ENCODE results near the gene CRB1. TPM values are rescaled to one million over a fixed set of nuclear protein-coding genes. Genes with fewer than 3 reads are reported as not detected.

The CRB1 gene
- total and polyA plus RNA-seq, 2 experiments from 2014 or later, result 0.27 to 0.56 TPM

GRCh38 chr1:197510691-197511378, 242.8 kb downstream of the CRB1 start:
- H3K4me2 ChIP-seq, result no peak overlapping the region
- peaks cover 12% of the 10 kb centered on the region; the same call in 1 of the 2 replicates for H3K4me1 ChIP-seq (ENCODE audit: insufficient read depth)
- no peaks in the 10 kb centered on the region for H3K79me2 ChIP-seq (replicated peaks; ENCODE audit: insufficient read depth)
- Mint-ChIP-seq H3K27me3 (ENCODE audit: insufficient read depth, low read depth, poor library complexity) (no peaks in the 10 kb centered on the region), H3K27ac (no peak overlapping the region; the same call in 1 of the 2 replicates), H3K4me1 (peaks cover 7% of the 10 kb centered on the region; the same call in 2 of the 3 replicates), H3K4me3 (no peak overlapping the region), H3K9me3 (no peaks in the 10 kb centered on the region), H3K36me3 (ENCODE audit: low read depth) (no peaks in the 10 kb centered on the region)
- TF ChIP-seq ZNF331 (CRISPR knock-in tag; IDR thresholded peaks at IDR 0.05; ENCODE audit: low read depth) (no peak), STAT1 (IDR thresholded peaks at IDR 0.05; ENCODE audit: unreplicated experiment) (no peak), ZNF114 (CRISPR knock-in tag; IDR thresholded peaks at IDR 0.05) (no peak), EZH2phosphoT487 (IDR thresholded peaks at IDR 0.05; ENCODE audit: unreplicated experiment) (no peak), REST (IDR thresholded peaks at IDR 0.05; ENCODE audit: unreplicated experiment) (no peak), NANOG (IDR thresholded peaks at IDR 0.05; ENCODE audit: borderline replicate concordance) (no peak), EZH2 (IDR thresholded peaks at IDR 0.05; ENCODE audit: low read depth, unreplicated experiment) (no peak)
- no peaks in the 10 kb centered on the region for H4K20me1 ChIP-seq (replicated peaks; ENCODE audit: insufficient read depth)
- H3K27me3 ChIP-seq (ENCODE audit: insufficient read depth), result no peaks in the 10 kb centered on the region
- ATAC-seq, result no peak
- no peaks in the 10 kb centered on the region for H3K9me2 ChIP-seq (ENCODE audit: insufficient read depth)
- no peak overlapping the region for H3K27ac ChIP-seq (ENCODE audit: low read depth)
- H3K4me3 ChIP-seq, result no peak overlapping the region
- H3K36me3 ChIP-seq (ENCODE audit: insufficient read depth), result no peaks in the 10 kb centered on the region
- no peak overlapping the region for H2AFZ ChIP-seq
- no peaks in the 10 kb centered on the region for H3F3A ChIP-seq (replicated peaks; ENCODE audit: low read depth)
- DNase-seq (ENCODE audit: low spot score), result no peak

- H3K27ac Mint-ChIP-seq, result no peak overlapping the region
- no peaks in the 10 kb centered on the region for H3K9me2 ChIP-seq (ENCODE audit: insufficient read depth)
- no peaks in the 10 kb centered on the region for H3K9me3 Mint-ChIP-seq
Observed at GRCh38 chr1:197515421-197515820, 247.4 kb downstream of the CRB1 start.

More at GRCh38 chr1:197515421-197515820, 247.4 kb downstream of the CRB1 start:
- Mint-ChIP-seq H3K4me3 (no peak overlapping the region), H3K4me1 (peaks cover 4% of the 10 kb centered on the region; the same call in 2 of the 3 replicates), H3K27me3 (ENCODE audit: insufficient read depth, low read depth, poor library complexity) (no peaks in the 10 kb centered on the region), H3K36me3 (ENCODE audit: low read depth) (no peaks in the 10 kb centered on the region)
- Histone ChIP-seq H3K79me2 (replicated peaks; ENCODE audit: insufficient read depth) (no peaks in the 10 kb centered on the region), H3F3A (replicated peaks; ENCODE audit: low read depth) (no peaks in the 10 kb centered on the region), H3K4me1 (ENCODE audit: insufficient read depth) (peaks cover 10% of the 10 kb centered on the region; the same call in 1 of the 2 replicates), H4K20me1 (replicated peaks; ENCODE audit: insufficient read depth) (no peaks in the 10 kb centered on the region), H3K4me3 (no peak overlapping the region), H3K27ac (ENCODE audit: low read depth) (no peak overlapping the region), H3K27me3 (ENCODE audit: insufficient read depth) (no peaks in the 10 kb centered on the region), H2AFZ (no peak overlapping the region), H3K4me2 (no peak overlapping the region), H3K36me3 (ENCODE audit: insufficient read depth) (no peaks in the 10 kb centered on the region)
- ATAC-seq (no peak), DNase-seq (ENCODE audit: low spot score) (no peak)
- TF ChIP-seq ZNF331 (CRISPR knock-in tag; IDR thresholded peaks at IDR 0.05; ENCODE audit: low read depth) (no peak), REST (IDR thresholded peaks at IDR 0.05; ENCODE audit: unreplicated experiment) (no peak), EZH2phosphoT487 (IDR thresholded peaks at IDR 0.05; ENCODE audit: unreplicated experiment) (no peak), JUNB (IDR thresholded peaks at IDR 0.05; ENCODE audit: unreplicated experiment) (no peak)
